H9 (cell line): ENCODE results near the gene SSTR1. TPM values are rescaled to one million over a fixed set of nuclear protein-coding genes. Genes with fewer than 3 reads are reported as not detected.

Experiments used
- DNase-seq: peaks from one replicate; pipeline ENCODE4 v3.0.0-alpha.2; 2017
- H2AFZ ChIP-seq: one replicate; pipeline ENCODE4 v1.6.1; 2013; ENCODE audit warnings: mild to moderate bottlenecking, low read length, control low read depth, moderate library complexity
- H2AK5ac ChIP-seq: 2 replicates; pipeline ENCODE4 v1.6.1; 2013; ENCODE audit warnings: low read length, control low read depth, mixed read lengths; ENCODE audit not compliant: insufficient read length
- H2BK120ac ChIP-seq: one replicate; pipeline ENCODE4 v1.6.1; 2013; ENCODE audit warnings: low read depth, mild to moderate bottlenecking, low read length, control low read depth, inconsistent platforms; ENCODE audit not compliant: poor library complexity, severe bottlenecking
- H2BK12ac ChIP-seq: 2 replicates; pipeline ENCODE4 v1.6.1; 2013; ENCODE audit warnings: low read length, control low read depth, mixed read lengths, low read depth; ENCODE audit not compliant: insufficient read length
- H2BK15ac ChIP-seq: 2 replicates; pipeline ENCODE4 v1.6.1; 2013; ENCODE audit warnings: low read depth, low read length, control low read depth
- H2BK20ac ChIP-seq: one replicate; pipeline ENCODE4 v1.6.1; 2013; ENCODE audit warnings: low read depth, mild to moderate bottlenecking, low read length, control low read depth, inconsistent platforms; ENCODE audit not compliant: poor library complexity, severe bottlenecking
- H2BK5ac ChIP-seq: 2 replicates; pipeline ENCODE4 v1.6.1; 2013; ENCODE audit warnings: low read length, control low read depth, mixed read lengths; ENCODE audit not compliant: insufficient read length
- H3K14ac ChIP-seq: 2 replicates; pipeline ENCODE4 v1.6.1; 2013; ENCODE audit warnings: low read length, control low read depth; ENCODE audit not compliant: insufficient read depth
- H3K18ac ChIP-seq: 2 replicates; pipeline ENCODE4 v1.6.1; 2013; ENCODE audit warnings: low read depth, mild to moderate bottlenecking, mixed read lengths, low read length, control low read depth; ENCODE audit not compliant: insufficient read length
- H3K23ac ChIP-seq: 2 replicates; pipeline ENCODE4 v1.6.1; 2013; ENCODE audit warnings: low read length, control low read depth, mixed read lengths, low read depth; ENCODE audit not compliant: insufficient read length
- H3K23me2 ChIP-seq: 2 replicates; pipeline ENCODE4 v1.6.1; 2013; ENCODE audit warnings: low read depth, mild to moderate bottlenecking, mixed read lengths, low read length, control low read depth; ENCODE audit not compliant: insufficient read length, poor library complexity, severe bottlenecking
- H3K27ac ChIP-seq: 2 replicates; pipeline ENCODE4 v1.5.1; 2013; ENCODE audit warnings: low read length, control low read depth, mixed read lengths, low read depth; ENCODE audit not compliant: insufficient read length
- H3K27me3 ChIP-seq: 2 replicates; pipeline ENCODE4 v1.6.1; 2013; ENCODE audit warnings: low read length, control low read depth, inconsistent platforms; ENCODE audit not compliant: insufficient read depth
- H3K4ac ChIP-seq: 2 replicates; pipeline ENCODE4 v1.6.1; 2013; ENCODE audit warnings: low read depth, mild to moderate bottlenecking, control low read depth, inconsistent platforms, low read length, moderate library complexity
- H3K4me1 ChIP-seq: 2 replicates; pipeline ENCODE4 v1.6.1; 2013; ENCODE audit warnings: low read length, control low read depth, inconsistent platforms; ENCODE audit not compliant: insufficient read depth
- H3K4me2 ChIP-seq: 2 replicates; pipeline ENCODE4 v1.6.1; 2013; ENCODE audit warnings: low read length, control low read depth, mixed read lengths; ENCODE audit not compliant: insufficient read length, insufficient read depth
- H3K56ac ChIP-seq: 2 replicates; pipeline ENCODE4 v1.6.1; 2013; ENCODE audit warnings: low read depth, mild to moderate bottlenecking, mixed read lengths, low read length, control low read depth; ENCODE audit not compliant: insufficient read length
- H3K79me1 ChIP-seq: 2 replicates; pipeline ENCODE4 v1.6.1; 2013; ENCODE audit warnings: low read depth, mild to moderate bottlenecking, moderate library complexity, low read length, control low read depth, inconsistent platforms; ENCODE audit not compliant: insufficient read depth, poor library complexity, severe bottlenecking
- H3K79me2 ChIP-seq: 2 replicates; pipeline ENCODE4 v1.6.1; 2013; ENCODE audit warnings: low read length, control low read depth, inconsistent platforms; ENCODE audit not compliant: insufficient read depth
- H3K9ac ChIP-seq: 2 replicates; pipeline ENCODE4 v1.6.1; 2013; ENCODE audit warnings: low read length, control low read depth, mixed read lengths; ENCODE audit not compliant: insufficient read length; ENCODE audit errors: extremely low read depth
- H3K9me3 ChIP-seq: one replicate; pipeline ENCODE4 v1.6.1; 2013; ENCODE audit warnings: low read depth, low read length, inconsistent platforms; ENCODE audit not compliant: control insufficient read depth
- H3T11ph ChIP-seq: one replicate; pipeline ENCODE4 v1.6.1; 2013; ENCODE audit warnings: mild to moderate bottlenecking, low read length, control low read depth, inconsistent platforms
- H4K20me1 ChIP-seq: one replicate; pipeline ENCODE4 v1.6.1; 2013; ENCODE audit not compliant: control insufficient read depth, insufficient read length, insufficient read depth
- H4K5ac ChIP-seq: 2 replicates; pipeline ENCODE4 v1.6.1; 2013; ENCODE audit warnings: low read depth, mild to moderate bottlenecking, mixed read lengths, low read length, control low read depth; ENCODE audit not compliant: insufficient read length
- H4K8ac ChIP-seq: replicated peaks from 2 replicates; pipeline ENCODE4 v1.6.1; 2013; ENCODE audit warnings: low read length, control low read depth, mixed read lengths, low read depth; ENCODE audit not compliant: insufficient read length
- H4K91ac ChIP-seq: 2 replicates; pipeline ENCODE4 v1.6.1; 2013; ENCODE audit warnings: low read depth, mild to moderate bottlenecking, moderate library complexity, mixed read lengths, low read length, control low read depth; ENCODE audit not compliant: insufficient read length
- H3K27ac Mint-ChIP-seq, 3 experiments: 2 replicates in 2 of 3; 3 replicates in 1 of 3; pipeline ENCODE4 v1.8.0; 2020 to 2021; ENCODE audit warnings: mixed read lengths in 3 of 3, mild to moderate bottlenecking in 1 of 3, moderate library complexity in 1 of 3
- H3K27me3 Mint-ChIP-seq: 2 replicates; pipeline ENCODE4 v1.8.0; 2021; ENCODE audit warnings: low read depth, mild to moderate bottlenecking, moderate library complexity, mixed read lengths
- H3K36me3 Mint-ChIP-seq, 3 experiments: 2 replicates in 2 of 3; 3 replicates in 1 of 3; pipeline ENCODE4 v1.8.0; 2020 to 2021; ENCODE audit warnings: low read depth in 3 of 3, mixed read lengths in 3 of 3; ENCODE audit not compliant: insufficient read depth in 1 of 3
- H3K4me1 Mint-ChIP-seq, 2 experiments: 2 replicates each; pipeline ENCODE4 v1.8.0; 2020; ENCODE audit warnings: mixed read lengths in 2 of 2
- H3K4me3 Mint-ChIP-seq, 2 experiments: 2 replicates in 1 of 2; 3 replicates in 1 of 2; pipeline ENCODE4 v1.8.0; 2020 to 2021; ENCODE audit warnings: mild to moderate bottlenecking in 2 of 2, mixed read lengths in 2 of 2, moderate library complexity in 1 of 2
- H3K9me3 Mint-ChIP-seq, 2 experiments: 2 replicates in 1 of 2; 3 replicates in 1 of 2; pipeline ENCODE4 v1.8.0; 2020; ENCODE audit warnings: mild to moderate bottlenecking in 2 of 2, mixed read lengths in 2 of 2, moderate library complexity in 1 of 2
- CTCF ChIP-seq: fragments of 200-600 bp; sonication (generic); conservative IDR thresholded peaks from 3 replicates; pipeline ENCODE4 v1.8.0; 2021; ENCODE audit warnings: antibody characterized with exemption, mild to moderate bottlenecking
- WGBS: extraction: QIAGEN DNeasy Blood & Tissue Kit; methylation state at CpG from one replicate; pipeline ENCODE4 v1.1.7; 2013; ENCODE audit warnings: missing lambda C conversion rate, low lambda C conversion rate, mixed read lengths; ENCODE audit not compliant: insufficient read length; ENCODE audit errors: extremely low coverage; 5-methylcytosine and 5-hydroxymethylcytosine counted together
- total RNA-seq: library from RNA; stranded (reverse); gene quantifications from 2 replicates; pipeline ENCODE4 v1.2.1, GENCODE V29; 2021

Gene SSTR1
- total RNA-seq, 1 experiment from 2014 or later: 0.98 TPM

- no peaks in the 10 kb centered on the region for H3K9me3 ChIP-seq
- H4K8ac ChIP-seq: no peak overlapping the region
- no peak overlapping the region for H3K14ac ChIP-seq
- Mint-ChIP-seq H3K36me3 (peaks cover 0 to 4% (median 0%) of the 10 kb centered on the region in 3 experiments; a peak in 1 of 7 replicates), H3K4me1 (no peaks in the 10 kb centered on the region), H3K4me3 (no peak overlapping the region), H3K27me3 (peaks cover 55% of the 10 kb centered on the region), H3K27ac (no peak overlapping the region), H3K9me3 (no peaks in the 10 kb centered on the region)
- no peak for TF ChIP-seq CTCF
- no peak overlapping the region for H3T11ph ChIP-seq
- no peak overlapping the region for H2BK120ac ChIP-seq
- H2BK15ac ChIP-seq: no peak overlapping the region
- no peak overlapping the region for H3K9ac ChIP-seq
- DNase-seq: no peak
- H2AFZ ChIP-seq: no peak overlapping the region
- no peaks in the 10 kb centered on the region for H4K20me1 ChIP-seq
- H3K23ac ChIP-seq: no peak overlapping the region
- no peak overlapping the region for H3K18ac ChIP-seq
- H2BK5ac ChIP-seq: no peak overlapping the region
- H2BK20ac ChIP-seq: no peak overlapping the region
- WGBS: no CpG with 5 or more reads among the region's 5 CpGs
- no peak overlapping the region for H3K4me2 ChIP-seq
- H3K4ac ChIP-seq: no peak overlapping the region
- no peak overlapping the region for H2AK5ac ChIP-seq
- no peak overlapping the region for H3K56ac ChIP-seq
- no peak overlapping the region for H4K5ac ChIP-seq
- H3K4me1 ChIP-seq: no peaks in the 10 kb centered on the region
- no peaks in the 10 kb centered on the region; the same call in 1 of the 2 replicates for H3K27me3 ChIP-seq
- no peak overlapping the region for H3K27ac ChIP-seq
- no peaks in the 10 kb centered on the region for H3K79me1 ChIP-seq
- H4K91ac ChIP-seq: no peak overlapping the region
- no peak overlapping the region for H2BK12ac ChIP-seq
- no peaks in the 10 kb centered on the region for H3K79me2 ChIP-seq
- no peaks in the 10 kb centered on the region for H3K23me2 ChIP-seq
Observed at GRCh38 chr14:38233218-38233617, 25.5 kb downstream of the SSTR1 start.
